ENCODE data around the gene SULT1B1. TPM values are rescaled to one million over a fixed set of nuclear protein-coding genes. Genes with fewer than 3 reads are reported as not detected.

SULT1B1 gene
- total RNA-seq, 1 experiment from 2014 or later = not detected

GRCh38 chr4:69718396-69719271 lies 41.8 kb downstream of the SULT1B1 start:
- H4K8ac ChIP-seq (replicated peaks; ENCODE audit: insufficient read length, low read depth, low read length) = no peak overlapping the region
- H4K91ac ChIP-seq (ENCODE audit: insufficient read length, low read depth, low read length) = no peak overlapping the region
- WGBS (ENCODE audit: extremely low coverage, insufficient read length, low lambda C conversion rate) = no CpG with 5 or more reads among the region's 4 CpGs
- Mint-ChIP-seq H3K4me1 (peaks cover 11 to 13% of the 10 kb centered on the region in 2 experiments), H3K36me3 (ENCODE audit: insufficient read depth in 1 of 3, low read depth in 3 of 3) (0 out of 7 replicates have a peak, but pooled peaks cover 0 to 2% (median 0%) of the 10 kb centered on the region in 3 experiments), H3K4me3 (no peak overlapping the region), H3K9me3 (no peaks in the 10 kb centered on the region), H3K27ac (peak overlapping the region in 1 of 3 experiments; percentile 80; a peak in 2 of 7 replicates), H3K27me3 (ENCODE audit: low read depth) (no peaks in the 10 kb centered on the region)
- H3K27me3 ChIP-seq (ENCODE audit: insufficient read depth, low read length) = no peaks in the 10 kb centered on the region
- no peak overlapping the region for H2BK20ac ChIP-seq (ENCODE audit: low read depth, low read length, poor library complexity, severe bottlenecking)
- H4K20me1 ChIP-seq (ENCODE audit: control insufficient read depth, insufficient read depth, insufficient read length) = no peaks in the 10 kb centered on the region
- no peak overlapping the region for H2BK15ac ChIP-seq (ENCODE audit: low read depth, low read length)
- H3K56ac ChIP-seq (ENCODE audit: insufficient read length, low read depth, low read length) = no peak overlapping the region
- H3K27ac ChIP-seq (ENCODE audit: insufficient read length, low read depth, low read length) = no peak overlapping the region
- H2BK5ac ChIP-seq (ENCODE audit: insufficient read length, low read length) = no peak overlapping the region
- no peaks in the 10 kb centered on the region for H3K4me1 ChIP-seq (ENCODE audit: insufficient read depth, low read length)
- no peak overlapping the region for H3K9ac ChIP-seq (ENCODE audit: extremely low read depth, insufficient read length, low read length)
- no peak overlapping the region for H2AK5ac ChIP-seq (ENCODE audit: insufficient read length, low read length)
- H3K14ac ChIP-seq (ENCODE audit: insufficient read depth, low read length) = no peak overlapping the region
- TF ChIP-seq CTCF (conservative IDR thresholded peaks at IDR 0.05) = no peak
- H3K79me2 ChIP-seq (ENCODE audit: insufficient read depth, low read length) = no peaks in the 10 kb centered on the region
- no peak overlapping the region for H2BK12ac ChIP-seq (ENCODE audit: insufficient read length, low read depth, low read length)
- no peak overlapping the region for H3T11ph ChIP-seq (ENCODE audit: low read length)
- no peak overlapping the region for H3K4me2 ChIP-seq (ENCODE audit: insufficient read depth, insufficient read length, low read length)
- H2AFZ ChIP-seq (ENCODE audit: low read length) = no peak overlapping the region
- H4K5ac ChIP-seq (ENCODE audit: insufficient read length, low read depth, low read length) = no peak overlapping the region
- H3K79me1 ChIP-seq (ENCODE audit: insufficient read depth, low read depth, low read length, poor library complexity, severe bottlenecking) = no peaks in the 10 kb centered on the region
- no peak overlapping the region for H3K18ac ChIP-seq (ENCODE audit: insufficient read length, low read depth, low read length)
- no peak overlapping the region for H2BK120ac ChIP-seq (ENCODE audit: low read depth, low read length, poor library complexity, severe bottlenecking)
- DNase-seq = no peak
- no peak overlapping the region for H3K4ac ChIP-seq (ENCODE audit: low read depth, low read length)
- H3K23me2 ChIP-seq (ENCODE audit: insufficient read length, low read depth, low read length, poor library complexity, severe bottlenecking) = no peaks in the 10 kb centered on the region
- H3K9me3 ChIP-seq (ENCODE audit: control insufficient read depth, low read depth, low read length) = no peaks in the 10 kb centered on the region
- no peak overlapping the region for H3K23ac ChIP-seq (ENCODE audit: insufficient read length, low read depth, low read length)

Data from H9 (cell line).